Lower lobe of right lung (tissue), 2 donors: ENCODE measurements around the gene PDLIM5. TPM values are rescaled to one million over a fixed set of nuclear protein-coding genes. Genes with fewer than 3 reads are reported as not detected.

Experiments used
- ATAC-seq, 2 donors: fragments of 200-7000 bp; cut with Tn5 transposase; one replicate each; pipeline ENCODE4 v1.9.1; 2020 to 2022; ENCODE audit warnings: mild to moderate bottlenecking in 2 of 2, moderate library complexity in 2 of 2
- DNase-seq: peaks from one replicate; pipeline ENCODE4 v3.0.0-alpha.2; 2020
- H3K27ac ChIP-seq: fragments of 200-600 bp; one replicate; pipeline ENCODE4 v1.8.0; 2022
- H3K27me3 ChIP-seq: fragments of 200-600 bp; one replicate; pipeline ENCODE4 v1.8.0; 2022; ENCODE audit warnings: low read depth
- H3K36me3 ChIP-seq: fragments of 200-600 bp; one replicate; pipeline ENCODE4 v1.8.0; 2022; ENCODE audit warnings: mild to moderate bottlenecking
- H3K4me1 ChIP-seq: fragments of 200-600 bp; one replicate; pipeline ENCODE4 v1.8.0; 2022
- H3K4me3 ChIP-seq: fragments of 200-600 bp; one replicate; pipeline ENCODE4 v1.8.0; 2022; ENCODE audit warnings: mild to moderate bottlenecking
- H3K9me3 ChIP-seq: fragments of 200-600 bp; one replicate; pipeline ENCODE4 v1.8.0; 2022
- CTCF ChIP-seq: fragments of 200-600 bp; IDR thresholded peaks from one replicate; pipeline ENCODE4 v1.8.0; 2022; ENCODE audit warnings: antibody characterized with exemption, mild to moderate bottlenecking
- intact Hi-C: fragments of 100-400 bp; cut with DNase I; formaldehyde crosslinking; loops from one replicate; pipeline ENCODE4 v1.11.0; 2022
- total RNA-seq: library from RNA; stranded (reverse); fragmentation: NEBNext Ultra II Directional; extraction: Animal tissue kit (Norgen Biotek cat#: 25700); gene quantifications from one replicate; pipeline ENCODE4 v1.2.1, GENCODE V29; 2021
- donor health status: DM: no; HTN: yes; CAD: no; lungs with severe emphysema.

PDLIM5 gene
- total RNA-seq, 1 donor from 2014 or later: 75.8 TPM

- no peak for TF ChIP-seq CTCF
- Histone ChIP-seq H3K36me3 (peaks cover 28% of the 10 kb centered on the region), H3K9me3 (no peaks in the 10 kb centered on the region), H3K27ac (no peak overlapping the region), H3K4me3 (no peak overlapping the region), H3K4me1 (no peaks in the 10 kb centered on the region), H3K27me3 (no peaks in the 10 kb centered on the region)
- intact Hi-C loops: no loop called here
- ATAC-seq: no peak
- no peak for DNase-seq
These were observed 187.6 kb downstream of the PDLIM5 start for GRCh38 chr4:94639298-94639697.

- DNase-seq (no peak), ATAC-seq (no peak)
- H3K4me1 ChIP-seq: no peaks in the 10 kb centered on the region
- no peaks in the 10 kb centered on the region for H3K27me3 ChIP-seq
- H3K4me3 ChIP-seq: no peak overlapping the region
- no peaks in the 10 kb centered on the region for H3K9me3 ChIP-seq
- peaks cover 35% of the 10 kb centered on the region for H3K36me3 ChIP-seq
- intact Hi-C loops: no loop called here
- H3K27ac ChIP-seq: no peak overlapping the region
- TF ChIP-seq CTCF: no peak
These were observed 188.4 kb downstream of the PDLIM5 start for GRCh38 chr4:94640151-94640550.

- intact Hi-C loops: no loop called here
- DNase-seq: no peak
These were observed 190.2 kb downstream of the PDLIM5 start for GRCh38 chr4:94641702-94642560.

GRCh38 chr4:94642561-94642866 lies 190.8 kb downstream of the PDLIM5 start:
- Histone ChIP-seq H3K4me3 (no peak overlapping the region), H3K27me3 (no peaks in the 10 kb centered on the region), H3K36me3 (peaks cover 40% of the 10 kb centered on the region), H3K27ac (no peak overlapping the region), H3K4me1 (no peaks in the 10 kb centered on the region), H3K9me3 (no peaks in the 10 kb centered on the region)
- no peak for TF ChIP-seq CTCF
- ATAC-seq: no peak
- intact Hi-C loops: no loop called here
- DNase-seq: no peak

More at GRCh38 chr4:94641702-94642560, 190.2 kb downstream of the PDLIM5 start:
- Histone ChIP-seq H3K36me3 (peaks cover 40% of the 10 kb centered on the region), H3K27me3 (no peaks in the 10 kb centered on the region), H3K4me1 (no peaks in the 10 kb centered on the region), H3K4me3 (no peak overlapping the region), H3K27ac (no peak overlapping the region), H3K9me3 (no peaks in the 10 kb centered on the region)
- no peak for TF ChIP-seq CTCF
- ATAC-seq: no peak

- TF ChIP-seq CTCF: no peak
- Histone ChIP-seq H3K36me3 (peaks cover 12% of the 10 kb centered on the region), H3K4me3 (no peak overlapping the region), H3K27me3 (no peaks in the 10 kb centered on the region), H3K27ac (no peak overlapping the region), H3K9me3 (no peaks in the 10 kb centered on the region), H3K4me1 (no peaks in the 10 kb centered on the region)
- intact Hi-C loops: no loop called here
- DNase-seq (no peak), ATAC-seq (no peak)
These were observed 197.0 kb downstream of the PDLIM5 start for GRCh38 chr4:94648699-94649098.
